ENCODE measurements around the gene ATF7. TPM values are rescaled to one million over a fixed set of nuclear protein-coding genes. Genes with fewer than 3 reads are reported as not detected.

Gene ATF7
- polyA plus RNA-seq, 1 of the 3 experiments (the other 2 are of a cell fraction) = 12.8 TPM

- TF ChIP-seq IRF3 (IDR thresholded peaks at IDR 0.05; ENCODE audit: low read depth, low read length) = no peak
- no peak for TF ChIP-seq EP300 (IDR thresholded peaks at IDR 0.05; ENCODE audit: borderline replicate concordance in 1 of 2, low read depth in 1 of 2, low read length in 1 of 2)
- TF ChIP-seq ELF1 (IDR thresholded peaks at IDR 0.05) = no peak
- TF ChIP-seq CHD2 (IDR thresholded peaks at IDR 0.05; ENCODE audit: low read length, partially characterized antibody) = no peak
- TF ChIP-seq JUND (IDR thresholded peaks at IDR 0.05) = no peak
- peak; percentile 67; the same call in 1 of the 2 replicates for TF ChIP-seq SIN3A (IDR thresholded peaks at IDR 0.05; ENCODE audit: borderline replicate concordance, low read depth, low read length)
- TF ChIP-seq, protein P1, sequence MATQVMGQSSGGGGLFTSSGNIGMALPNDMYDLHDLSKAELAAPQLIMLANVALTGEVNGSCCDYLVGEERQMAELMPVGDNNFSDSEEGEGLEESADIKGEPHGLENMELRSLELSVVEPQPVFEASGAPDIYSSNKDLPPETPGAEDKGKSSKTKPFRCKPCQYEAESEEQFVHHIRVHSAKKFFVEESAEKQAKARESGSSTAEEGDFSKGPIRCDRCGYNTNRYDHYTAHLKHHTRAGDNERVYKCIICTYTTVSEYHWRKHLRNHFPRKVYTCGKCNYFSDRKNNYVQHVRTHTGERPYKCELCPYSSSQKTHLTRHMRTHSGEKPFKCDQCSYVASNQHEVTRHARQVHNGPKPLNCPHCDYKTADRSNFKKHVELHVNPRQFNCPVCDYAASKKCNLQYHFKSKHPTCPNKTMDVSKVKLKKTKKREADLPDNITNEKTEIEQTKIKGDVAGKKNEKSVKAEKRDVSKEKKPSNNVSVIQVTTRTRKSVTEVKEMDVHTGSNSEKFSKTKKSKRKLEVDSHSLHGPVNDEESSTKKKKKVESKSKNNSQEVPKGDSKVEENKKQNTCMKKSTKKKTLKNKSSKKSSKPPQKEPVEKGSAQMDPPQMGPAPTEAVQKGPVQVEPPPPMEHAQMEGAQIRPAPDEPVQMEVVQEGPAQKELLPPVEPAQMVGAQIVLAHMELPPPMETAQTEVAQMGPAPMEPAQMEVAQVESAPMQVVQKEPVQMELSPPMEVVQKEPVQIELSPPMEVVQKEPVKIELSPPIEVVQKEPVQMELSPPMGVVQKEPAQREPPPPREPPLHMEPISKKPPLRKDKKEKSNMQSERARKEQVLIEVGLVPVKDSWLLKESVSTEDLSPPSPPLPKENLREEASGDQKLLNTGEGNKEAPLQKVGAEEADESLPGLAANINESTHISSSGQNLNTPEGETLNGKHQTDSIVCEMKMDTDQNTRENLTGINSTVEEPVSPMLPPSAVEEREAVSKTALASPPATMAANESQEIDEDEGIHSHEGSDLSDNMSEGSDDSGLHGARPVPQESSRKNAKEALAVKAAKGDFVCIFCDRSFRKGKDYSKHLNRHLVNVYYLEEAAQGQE (IDR thresholded peaks at IDR 0.05; ENCODE audit: low read depth, low read length) = no peak
- TF ChIP-seq GABPA (IDR thresholded peaks at IDR 0.05; ENCODE audit: low read depth) = no peak; the same call in none of the 2 replicates
- TF ChIP-seq TEAD4 (IDR thresholded peaks at IDR 0.05; ENCODE audit: borderline replicate concordance, insufficient read depth) = no peak
These were observed 126.7 kb downstream of the ATF7 start, which contains the start of gene MAP3K12 (continued) for GRCh38 chr12:53499266-53500141.

DNA sequence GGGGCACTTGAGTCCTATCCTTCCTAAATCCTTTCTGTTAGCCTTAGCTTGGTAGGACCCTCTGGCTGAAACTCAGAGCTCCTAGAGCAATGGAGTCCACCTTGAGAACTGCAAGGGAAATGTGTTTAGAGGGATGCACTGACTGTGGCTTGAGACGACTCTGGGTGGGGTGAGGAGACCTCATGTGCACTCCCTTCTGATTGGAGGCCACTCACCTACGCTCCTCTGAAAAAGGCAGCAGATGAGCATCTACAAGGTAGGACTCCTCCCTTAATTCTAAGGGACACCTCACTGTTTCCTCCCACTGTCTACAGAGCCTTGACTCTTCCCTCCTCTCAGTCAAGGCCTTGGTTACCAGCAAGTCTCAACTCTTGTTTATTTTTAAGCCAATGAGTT, 127.9 kb downstream of the ATF7 start:
- Histone ChIP-seq H3K36me3 (replicated peaks in 1 of 2; ENCODE audit: control insufficient read depth in 1 of 2, insufficient read depth in 2 of 2, low read length in 1 of 2) (peaks cover 5 to 6% of the 10 kb centered on the region in 2 experiments), H3K9me3 (no peaks in the 10 kb centered on the region), H3K27ac (ENCODE audit: low read depth in 2 of 2, low read length in 1 of 2) (peak overlapping the region in 1 of 2 experiments; percentile 88; a peak in 1 of 4 replicates), H3K4me1 (ENCODE audit: control insufficient read depth in 1 of 2, insufficient read depth in 2 of 2, low read depth in 1 of 2, low read length in 1 of 2) (peaks cover 27 to 54% of the 10 kb centered on the region in 2 experiments), H2AFZ (ENCODE audit: low read depth) (no peak overlapping the region), H3K9ac (peak overlapping the region; percentile 30; the same call in 1 of the 2 replicates), H3K27me3 (ENCODE audit: insufficient read depth) (no peaks in the 10 kb centered on the region), H3F3A (replicated peaks; ENCODE audit: insufficient read depth) (peaks cover 20% of the 10 kb centered on the region), H4K20me1 (ENCODE audit: insufficient read depth) (no peaks in the 10 kb centered on the region), H3K4me2 (peak overlapping the region; percentile 88), H3K79me2 (ENCODE audit: insufficient read depth) (peaks cover 48% of the 10 kb centered on the region), H3K4me3 (ENCODE audit: low read depth in 2 of 2, low read length in 1 of 2) (peak overlapping the region; percentile 52 to 72), H3K9me2 (no peaks in the 10 kb centered on the region)
- no peak for DNase-seq
- TF ChIP-seq, protein P1 (IDR thresholded peaks at IDR 0.05; ENCODE audit: low read depth, low read length) = no peak
- TF ChIP-seq RFX5 (IDR thresholded peaks at IDR 0.05; ENCODE audit: low read length) (no peak), ZBTB33 (IDR thresholded peaks at IDR 0.05; ENCODE audit: borderline replicate concordance, low read depth) (no peak)
- 88% methylated on average over 2 of the region's 2 CpGs for WGBS (ENCODE audit: low lambda C conversion rate)
- ChIA-PET POLR2A (no interaction called here), CTCF (interaction anchor here (0.9 to 8.2 kb wide), 10 partner anchors 11 to 286 kb away, joined by 3 to 46 read pairs (median 5); partner anchors contain the start of genes AAAS and NPFF)

Data from SK-N-SH (cell line).